GM18502 (cell line): ENCODE measurements around the gene NQO2.
A peak's percentile ranks its signal among the peaks of the same experiment; 100 is the strongest.

ENCODE experiments used
- ATAC-seq: cut with Tn5 transposase; IDR thresholded peaks from one replicate; pipeline ENCODE4 v1.9.1; 2021; ENCODE audit warnings: mild to moderate bottlenecking; ENCODE audit not compliant: unreplicated experiment, poor library complexity

The NQO2 gene, protein sequence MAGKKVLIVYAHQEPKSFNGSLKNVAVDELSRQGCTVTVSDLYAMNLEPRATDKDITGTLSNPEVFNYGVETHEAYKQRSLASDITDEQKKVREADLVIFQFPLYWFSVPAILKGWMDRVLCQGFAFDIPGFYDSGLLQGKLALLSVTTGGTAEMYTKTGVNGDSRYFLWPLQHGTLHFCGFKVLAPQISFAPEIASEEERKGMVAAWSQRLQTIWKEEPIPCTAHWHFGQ

DNA sequence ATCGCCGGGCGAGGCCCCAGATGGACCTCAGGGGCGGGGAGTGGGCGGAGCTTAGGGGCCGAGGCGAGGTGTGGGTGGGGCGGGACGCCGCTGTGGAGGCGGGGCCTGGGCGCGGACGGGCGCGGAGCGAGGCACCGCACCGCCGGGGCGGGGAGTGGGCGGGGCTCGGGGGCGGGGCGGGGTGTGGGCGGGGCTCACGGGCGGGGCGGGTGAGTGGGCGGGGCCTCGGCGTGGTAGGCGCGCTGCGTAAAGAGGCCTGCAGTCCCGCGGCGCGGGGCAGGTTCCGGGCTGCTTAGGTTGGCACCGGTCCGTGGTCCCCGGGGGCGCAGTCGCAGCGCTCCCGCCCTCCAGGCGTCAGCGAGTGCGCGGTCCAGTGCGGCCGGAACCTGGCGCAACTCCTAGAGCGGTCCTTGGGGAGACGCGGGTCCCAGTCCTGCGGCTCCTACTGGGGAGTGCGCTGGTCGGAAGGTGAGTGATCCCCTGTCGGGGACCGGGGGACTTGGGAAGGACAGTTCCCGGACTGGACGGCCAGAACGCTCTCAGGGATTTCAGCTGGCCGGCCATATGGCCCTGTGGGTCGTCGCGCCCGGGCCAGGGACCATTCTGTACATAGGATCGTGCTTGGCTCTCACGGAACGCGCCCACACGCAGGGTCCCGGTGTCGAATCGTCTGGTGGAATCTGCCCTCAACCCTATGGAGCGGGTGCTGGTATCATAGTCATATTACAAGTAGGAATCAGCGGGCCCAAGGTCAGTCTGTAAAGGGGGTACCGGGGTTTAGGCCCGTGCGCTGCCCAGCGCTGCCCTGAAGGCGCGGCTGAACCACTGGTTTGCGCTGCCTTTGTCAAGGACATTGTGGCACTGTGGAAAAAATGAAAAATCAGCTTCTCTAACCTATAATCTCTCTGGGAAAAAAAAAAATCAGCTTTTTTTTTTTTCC lies at the start of gene NQO2:
Gene NQO2 (plus strand): TSS at position 277 of the 940 bp plus-strand sequence. CDS start 6,659 bp downstream, outside the sequence.
- ATAC-seq: peak; percentile 68

DNA sequence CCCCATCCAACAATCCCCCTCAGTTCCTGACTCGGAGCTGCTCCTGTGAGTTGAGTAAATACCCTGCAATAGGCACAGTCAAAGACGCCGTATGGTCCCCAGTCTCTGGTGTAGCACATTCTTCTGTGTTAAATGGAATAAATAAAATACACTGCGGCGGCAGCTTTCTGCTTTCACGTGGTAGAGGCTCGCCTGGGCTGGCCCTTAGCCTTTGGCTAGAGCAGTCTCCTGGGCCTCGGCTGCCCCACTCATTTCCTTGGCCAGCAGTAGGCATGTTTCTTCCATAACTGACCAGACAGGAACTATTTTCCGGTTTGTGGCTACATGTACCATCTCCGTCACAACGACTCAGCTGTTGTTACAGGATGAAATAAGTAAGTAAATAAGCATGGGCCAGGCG lies 49.0 kb upstream of the NQO2 start:
- ATAC-seq: no peak

DNA sequence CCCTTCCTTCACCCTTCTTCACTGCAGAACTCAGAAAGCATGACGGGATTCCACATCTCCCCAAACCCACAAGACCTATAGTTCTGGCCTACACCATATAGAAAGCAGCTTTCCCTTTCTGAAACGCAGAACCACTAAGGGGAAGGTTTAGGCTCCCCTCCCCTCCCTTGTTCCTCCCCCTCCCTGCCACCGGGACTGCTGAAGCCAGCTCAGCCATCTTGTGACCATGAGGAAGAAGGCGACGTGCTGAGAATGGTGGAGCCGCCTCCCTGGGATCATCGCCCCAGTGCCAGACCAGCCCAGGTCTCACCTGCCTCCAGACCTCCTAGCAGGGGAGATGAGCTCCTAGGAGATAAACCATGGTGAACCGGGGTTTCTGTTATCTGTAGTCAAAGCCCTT lies 48.0 kb upstream of the NQO2 start:
- ATAC-seq: no peak

DNA sequence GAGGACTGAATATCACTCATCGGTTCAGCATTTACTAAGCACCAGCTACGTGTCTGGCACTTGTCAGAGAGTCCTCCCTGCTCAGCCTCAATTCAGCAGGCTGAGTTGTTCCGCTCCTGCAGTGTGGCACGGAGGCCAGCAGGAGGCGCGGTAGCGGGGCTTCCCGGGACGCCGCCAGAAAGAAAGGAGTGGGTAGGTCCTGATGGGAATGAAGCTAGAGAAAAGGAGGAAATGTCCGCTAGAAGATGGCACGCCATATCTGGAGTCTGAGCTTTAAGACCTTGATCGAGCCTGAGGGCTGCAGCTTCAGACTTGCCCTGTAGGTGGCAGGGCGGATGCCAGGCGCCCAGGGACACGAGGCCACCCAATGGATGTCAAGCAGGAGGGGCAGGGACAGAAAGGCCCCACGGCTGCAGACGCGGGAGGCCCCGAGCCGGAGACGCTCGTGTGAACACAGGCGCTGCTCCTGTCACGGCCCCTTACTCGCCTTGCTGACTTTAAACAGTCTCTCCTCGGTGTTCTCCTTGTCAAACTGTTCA lies 47.1 kb upstream of the NQO2 start:
- ATAC-seq: peak; percentile 83

DNA sequence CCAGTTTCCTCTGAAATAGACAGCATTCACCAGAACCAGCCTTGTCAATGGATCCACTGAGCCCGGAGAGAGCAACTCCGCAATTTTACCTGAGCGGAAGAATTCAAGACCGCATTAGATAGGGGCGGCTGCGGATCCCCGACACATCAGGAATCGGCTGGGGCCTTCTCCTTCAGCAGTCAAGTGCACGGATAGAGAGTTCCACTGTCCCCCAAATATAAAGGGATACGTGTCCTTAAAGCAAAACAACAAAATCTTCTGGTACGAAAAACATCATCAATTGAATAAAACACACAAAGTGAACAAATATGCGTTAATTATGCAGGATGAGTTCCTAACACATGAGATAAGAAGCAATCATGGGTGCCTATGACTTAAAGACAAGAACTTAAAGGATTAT lies 46.6 kb upstream of the NQO2 start:
- no peak for ATAC-seq

DNA sequence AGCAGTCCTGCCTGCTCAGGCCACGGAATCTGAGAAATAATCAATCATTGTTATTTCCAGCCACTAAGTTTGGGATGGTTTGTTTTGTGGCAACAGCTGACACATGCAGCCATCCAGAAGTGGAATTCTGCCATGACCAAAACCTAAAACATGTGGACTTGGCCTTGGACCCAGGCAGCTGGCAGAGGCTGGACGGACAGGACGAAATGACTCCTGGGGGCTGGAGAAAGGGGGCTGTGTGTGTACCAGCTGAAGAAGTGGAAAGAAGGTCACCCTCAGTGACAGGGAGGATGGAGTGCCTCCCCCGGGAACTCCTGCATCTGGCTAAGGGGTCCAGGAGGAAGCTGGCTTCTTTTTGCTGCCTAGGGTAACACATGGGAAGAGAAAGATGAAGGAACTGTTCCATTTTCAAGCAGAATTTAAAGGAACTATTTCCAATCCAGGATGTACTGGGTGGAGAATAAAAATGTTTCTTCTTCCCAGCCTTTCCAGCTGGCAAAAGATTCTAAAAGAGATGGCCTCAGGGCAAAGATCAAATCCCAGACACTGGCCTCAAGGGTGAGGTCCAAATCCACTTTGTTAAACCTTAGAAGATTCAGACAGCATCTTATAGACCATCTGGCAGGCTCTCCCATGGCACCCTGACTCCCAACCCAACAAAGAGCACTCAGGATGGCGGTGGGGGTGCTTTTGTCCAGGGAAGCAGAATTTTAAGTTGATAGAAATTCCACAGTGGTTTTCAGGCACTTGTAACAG lies 42.6 kb upstream of the NQO2 start:
- no peak for ATAC-seq

DNA sequence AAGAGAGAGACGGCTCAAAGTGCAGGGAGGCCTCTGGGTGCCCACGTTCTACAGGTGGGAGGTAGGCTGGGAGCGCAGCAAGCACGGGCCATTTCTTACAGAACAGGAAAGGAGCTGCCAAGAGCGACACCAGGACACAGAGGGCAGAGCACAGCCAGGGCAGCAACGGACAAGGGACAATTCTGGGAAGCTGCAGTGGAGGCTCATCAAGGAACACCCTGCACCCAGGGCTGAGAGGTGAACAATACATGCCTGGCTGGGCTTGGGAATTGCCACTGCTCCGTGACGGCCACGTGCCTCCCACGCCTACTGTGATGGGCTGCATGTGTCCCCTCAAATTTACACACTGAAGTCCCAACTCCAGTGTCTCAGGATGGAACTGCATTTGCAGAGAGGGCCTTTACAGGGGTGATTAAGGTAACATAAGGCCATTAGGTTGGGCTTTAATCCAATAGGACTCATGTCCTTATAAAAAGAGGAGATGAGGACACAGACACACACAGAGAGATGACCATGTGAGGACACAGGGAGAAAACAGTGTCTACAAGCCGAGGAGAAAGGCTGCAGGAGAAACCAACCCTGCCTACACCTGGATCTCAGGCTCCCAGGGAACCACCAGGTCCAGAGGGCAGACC lies 41.9 kb upstream of the NQO2 start:
- no peak for ATAC-seq

DNA sequence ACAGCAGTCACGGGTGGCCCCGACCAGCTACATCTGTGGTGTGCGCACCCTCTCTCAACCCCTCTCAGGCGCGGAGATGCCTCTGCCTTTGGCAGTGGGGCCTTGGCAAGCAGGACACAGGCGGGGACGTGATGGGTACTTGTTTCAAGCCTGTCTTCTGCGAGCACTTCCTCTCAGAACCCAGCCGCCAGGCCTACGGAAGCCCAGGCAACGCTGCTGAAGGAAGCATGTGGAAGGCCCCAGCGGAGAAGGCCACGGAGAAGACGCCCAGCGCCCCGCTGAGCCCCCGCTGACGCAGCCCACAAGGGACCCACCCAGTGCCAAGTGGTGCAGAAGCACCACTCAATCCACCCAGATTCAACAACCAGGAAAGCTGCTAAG lies 41.4 kb upstream of the NQO2 start:
- ATAC-seq: no peak

DNA sequence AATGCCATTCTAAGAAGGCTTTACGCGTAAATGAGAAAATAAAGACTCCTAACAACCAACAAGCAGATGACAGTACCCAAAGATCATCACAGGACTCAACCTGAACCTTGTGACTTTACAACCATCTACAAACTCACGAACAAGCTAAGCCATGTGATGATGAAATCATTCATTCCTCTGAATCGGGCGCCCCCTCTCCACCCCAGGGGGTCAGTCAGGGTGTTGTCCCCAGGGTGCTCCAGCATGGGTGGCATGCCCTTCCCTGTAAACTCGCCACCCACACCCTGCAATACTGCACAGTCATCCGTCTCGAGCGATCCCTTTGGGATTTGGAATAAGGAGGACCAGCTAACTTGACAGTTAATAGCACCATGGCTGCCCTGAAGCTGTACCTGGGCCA lies 40.9 kb upstream of the NQO2 start:
- no peak for ATAC-seq

DNA sequence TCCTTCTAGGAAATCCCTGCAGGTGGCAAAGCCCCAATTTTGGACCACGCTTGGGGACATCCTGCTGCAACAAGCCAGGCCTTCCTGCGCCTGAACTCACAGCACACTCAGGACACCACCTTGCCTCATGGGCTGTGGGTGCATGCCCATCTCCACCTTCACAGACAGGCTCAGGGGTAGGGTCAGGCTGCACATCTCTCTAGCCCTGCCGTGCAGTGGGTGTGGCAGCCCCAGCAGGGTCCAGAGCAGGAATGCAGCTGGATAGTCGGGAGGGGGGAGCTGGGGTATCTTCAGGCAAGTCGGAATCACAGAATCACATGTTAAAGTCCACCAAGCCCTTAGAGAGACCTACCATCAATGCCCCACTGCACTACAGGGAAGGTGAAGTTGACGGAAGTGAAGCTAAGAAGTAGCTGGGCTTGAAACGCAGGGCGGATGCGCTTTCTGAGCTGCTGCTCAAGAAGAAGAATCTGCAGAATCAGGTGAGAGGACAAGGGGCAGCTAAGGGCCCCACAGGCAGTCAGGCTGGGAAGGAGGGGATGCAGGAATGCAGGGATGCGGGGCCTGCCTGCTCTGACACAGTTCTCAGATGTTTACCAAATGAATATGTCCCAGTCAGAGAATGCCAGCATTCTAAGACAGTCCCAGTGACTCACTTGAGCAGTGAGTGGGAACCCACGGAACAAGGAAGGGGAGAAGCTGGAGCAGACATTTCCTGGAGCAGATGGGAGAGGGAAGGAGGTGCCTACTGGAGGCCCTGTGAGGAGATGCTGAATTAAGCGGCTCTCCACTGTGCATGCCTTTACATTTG lies 39.6 kb upstream of the NQO2 start:
- ATAC-seq: no peak

DNA sequence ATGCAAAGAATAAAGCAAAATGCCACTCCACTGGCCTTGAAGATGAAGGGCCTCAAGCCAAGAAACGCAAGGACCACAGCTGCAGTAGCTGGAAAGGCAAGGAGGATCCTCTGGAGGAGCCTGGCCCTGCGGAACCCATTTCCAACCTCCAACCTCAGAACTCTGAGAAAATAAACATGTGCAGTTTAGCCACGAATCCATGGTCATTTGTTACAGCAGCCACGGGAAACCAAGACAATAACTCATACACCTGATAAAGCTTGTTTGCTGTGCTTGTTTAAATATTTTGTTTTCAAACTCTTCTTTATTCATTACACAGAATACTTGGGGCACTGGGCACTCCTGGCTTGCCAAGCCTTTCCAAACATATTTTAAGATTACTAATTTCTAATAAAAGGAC lies 38.8 kb upstream of the NQO2 start:
- ATAC-seq: no peak

DNA sequence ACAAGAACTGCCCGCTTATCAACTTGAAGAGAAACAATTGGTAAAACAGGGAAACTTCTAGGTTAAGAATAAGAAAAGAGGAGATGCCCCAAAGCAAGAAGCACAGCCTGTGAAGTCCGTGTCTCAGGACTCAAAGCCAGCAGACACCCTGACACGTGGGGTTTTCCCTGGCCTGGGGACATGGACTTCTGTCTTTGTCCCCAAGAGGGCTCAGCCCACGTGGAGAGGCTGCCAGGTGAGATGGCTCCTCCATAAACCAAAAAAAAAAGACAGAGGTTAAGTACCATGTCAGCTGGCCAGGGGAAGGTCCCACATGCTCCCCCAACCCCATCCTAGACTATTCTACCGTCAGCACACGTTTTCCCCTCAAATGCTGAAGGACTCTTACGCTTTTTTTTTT lies 38.2 kb upstream of the NQO2 start:
- ATAC-seq: no peak

DNA sequence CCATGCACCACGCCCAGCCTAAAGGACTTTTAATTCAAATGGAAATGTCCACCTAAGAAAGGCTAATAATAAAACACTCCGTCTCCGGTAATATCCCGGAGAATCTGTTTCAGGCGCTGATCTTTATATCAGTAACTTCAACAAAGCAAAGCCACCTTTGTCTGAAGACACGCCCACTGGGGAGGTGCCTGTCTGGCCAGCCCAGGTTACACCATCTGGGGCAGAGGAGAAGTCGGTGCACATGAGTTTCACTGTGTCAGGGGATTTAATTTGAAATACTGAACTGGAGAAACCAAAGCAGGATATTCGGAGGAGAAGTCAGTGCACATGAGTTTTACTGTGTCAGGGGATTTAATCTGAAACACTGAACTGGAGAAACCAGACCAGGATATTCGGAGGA lies 37.7 kb upstream of the NQO2 start:
- no peak for ATAC-seq

DNA sequence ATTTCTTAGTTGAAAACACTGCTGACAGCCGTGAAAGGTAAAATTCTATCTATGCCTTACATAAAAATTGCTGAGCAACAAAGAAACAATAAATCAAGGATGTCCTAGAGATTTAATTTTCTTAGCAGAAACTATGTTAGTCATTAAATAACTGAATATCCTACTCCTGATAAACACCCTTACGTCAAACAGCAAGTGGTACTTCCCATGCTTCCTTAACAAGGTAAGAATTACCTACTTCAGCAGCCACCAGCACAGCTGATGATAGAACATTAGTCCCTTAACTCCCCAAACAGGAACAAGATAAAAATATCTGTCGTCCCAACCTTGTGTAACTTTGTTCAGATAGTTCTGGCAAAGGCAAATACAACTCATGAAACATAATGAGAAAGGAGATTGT lies 37.1 kb upstream of the NQO2 start:
- ATAC-seq: no peak

DNA sequence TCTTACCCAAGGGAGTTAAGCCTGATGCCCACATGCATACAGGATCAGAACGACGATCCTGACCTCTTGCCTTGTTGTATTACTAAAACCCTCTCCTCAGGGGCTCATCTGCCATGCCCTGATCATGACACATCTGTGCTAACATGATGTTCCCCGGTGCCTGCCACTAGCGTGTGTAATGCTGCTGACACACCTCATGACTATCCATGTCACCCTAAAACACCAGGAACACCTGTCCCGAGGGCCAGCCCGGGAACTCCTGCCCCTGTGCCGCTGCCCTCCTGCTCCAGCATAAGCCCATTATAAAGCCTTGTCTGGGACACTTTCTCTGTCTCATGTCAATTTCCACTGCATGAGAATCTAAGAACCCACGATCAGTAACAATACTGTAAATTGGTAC lies 35.9 kb upstream of the NQO2 start:
- ATAC-seq: no peak

DNA sequence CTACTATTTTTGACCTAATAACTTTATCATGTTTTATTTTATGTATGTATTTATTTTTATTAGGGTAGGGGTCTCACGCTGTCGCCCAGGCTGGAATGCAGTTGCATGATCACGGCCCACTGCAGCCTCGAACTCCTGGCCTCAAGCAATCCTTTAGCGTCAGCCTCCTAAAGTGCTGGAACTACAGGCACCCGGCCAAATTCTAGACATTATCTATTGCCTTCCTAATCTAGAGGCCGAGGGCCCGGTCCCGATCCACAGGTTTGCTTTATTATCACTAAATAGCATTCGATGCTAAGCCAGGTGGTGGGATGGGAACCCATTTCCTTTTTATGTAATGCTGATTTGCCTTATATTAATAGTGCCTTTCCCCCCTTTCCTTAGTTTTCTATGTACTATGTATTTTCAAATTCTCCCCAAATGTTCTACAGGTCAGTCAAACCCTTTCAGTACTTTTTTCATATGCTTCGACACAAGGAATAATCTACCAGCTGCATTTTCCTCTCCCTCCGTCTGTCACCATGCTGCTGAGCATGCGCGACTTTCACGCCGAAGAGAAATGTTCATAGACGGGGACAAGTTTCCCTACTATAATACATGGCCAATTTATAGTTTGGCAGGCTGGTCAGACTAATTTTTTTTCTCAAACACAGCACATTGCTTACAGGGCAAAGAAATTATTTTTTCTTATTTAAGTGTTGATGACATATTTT lies 34.7 kb upstream of the NQO2 start:
- no peak for ATAC-seq

DNA sequence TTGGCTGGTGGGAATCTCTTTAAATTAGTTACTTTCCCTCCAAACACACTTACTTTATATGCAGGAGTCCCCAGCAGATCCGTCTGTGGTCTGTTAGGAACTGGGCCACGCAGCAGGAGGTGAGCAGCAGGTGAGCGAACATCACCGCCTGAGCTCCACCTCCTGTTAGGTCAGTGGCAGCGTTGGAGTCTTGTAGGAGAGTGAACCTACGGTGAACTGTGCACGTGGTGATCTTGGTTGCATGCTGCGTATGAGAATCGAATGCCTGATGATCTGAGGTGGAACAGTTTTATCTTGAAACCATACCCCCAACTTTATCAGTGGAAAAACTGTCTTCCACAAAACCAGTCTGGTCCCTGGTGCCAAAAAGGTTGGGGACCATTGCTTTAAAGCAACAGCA lies 33.3 kb upstream of the NQO2 start:
- no peak for ATAC-seq

DNA sequence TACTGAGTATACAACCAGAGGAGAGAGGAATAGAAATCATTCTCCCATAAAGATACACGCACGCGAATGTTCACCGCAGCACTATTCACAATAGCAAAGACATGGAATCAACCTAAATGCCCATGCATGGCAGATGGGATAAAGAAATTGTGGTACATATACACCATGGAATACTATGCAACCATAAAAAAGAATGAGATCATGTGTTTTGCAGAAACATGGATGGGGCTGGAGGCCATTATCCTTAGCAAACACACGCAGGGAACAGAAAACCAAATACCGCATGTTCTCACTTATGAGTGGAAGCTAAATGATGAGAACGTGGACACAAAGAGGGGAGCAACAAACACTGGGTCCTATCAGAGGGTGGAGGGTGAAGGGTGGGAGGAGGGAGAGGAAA lies 31.8 kb upstream of the NQO2 start:
- no peak for ATAC-seq

DNA sequence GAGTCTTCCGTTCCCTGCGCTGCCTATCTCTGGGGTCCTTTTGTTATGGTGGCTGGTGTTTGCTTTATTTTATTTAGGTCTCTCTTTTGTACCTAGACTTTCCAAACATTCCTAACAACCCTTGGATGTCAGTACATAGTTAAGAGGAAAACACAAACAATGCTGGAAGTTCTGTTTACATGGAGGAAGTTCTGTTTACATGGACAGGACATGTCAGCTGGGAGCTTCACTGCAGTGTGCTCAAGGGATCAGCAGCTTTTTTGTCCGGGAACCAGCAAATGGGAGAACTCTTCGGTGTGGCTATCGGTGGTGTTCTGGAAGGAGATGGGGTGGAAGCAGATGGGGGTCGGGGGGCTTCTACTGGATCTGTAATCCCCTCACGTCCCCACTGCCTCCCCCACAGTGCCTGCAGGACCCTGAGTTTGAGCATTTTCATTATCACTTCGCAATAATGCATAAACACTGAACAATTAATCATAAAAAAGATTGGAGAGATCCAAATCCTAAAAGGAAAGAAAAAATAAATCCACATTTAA lies 31.0 kb upstream of the NQO2 start:
- ATAC-seq: no peak
